A673 (cell line): ENCODE data around the gene DNAJC6.

Experiments
- CTCF ChIP-seq: fragments of 300-800, 200-600 bp; sonication (generic); conservative IDR thresholded peaks from 2 replicates; pipeline ENCODE4 v1.5.1; 2017; ENCODE audit warnings: low read depth, mild to moderate bottlenecking, antibody characterized with exemption, low read length, moderate library complexity, mixed read lengths
- EZH2 ChIP-seq: fragments of 200-600 bp; sonication (generic); IDR thresholded peaks from 2 replicates; pipeline ENCODE4 v1.6.1; 2017; ENCODE audit warnings: borderline replicate concordance, low read depth, mild to moderate bottlenecking, mixed read lengths, antibody characterized with exemption, low read length; ENCODE audit not compliant: poor library complexity, severe bottlenecking

- TF ChIP-seq CTCF (no peak), EZH2 (no peak)
Measured at GRCh38 chr1:65449214-65449823, 140.0 kb downstream of the DNAJC6 start.
